Activated CD8-positive, alpha-beta T cell treated with anti-CD3 and anti-CD28 coated beads for 36 hours (primary cell): Measurements from ENCODE around the gene NPFFR1. TPM values are rescaled to one million over a fixed set of nuclear protein-coding genes. Genes with fewer than 3 reads are reported as not detected.

Source experiments
- ATAC-seq: fragments of 200-7000 bp; cut with Tn5 transposase; one replicate; pipeline ENCODE4 v1.10.0; 2021; ENCODE audit warnings: mild to moderate bottlenecking, moderate library complexity
- CTCF ChIA-PET: fragments of 350-600 bp; sonication (Branson Sonifier 250); formaldehyde crosslinking; loops from one replicate; lab custom pipeline; 2021; ENCODE audit warnings: antibody characterized with exemption; lab: Charles Lee
- POLR2A ChIA-PET: fragments of 350-600 bp; sonication (Branson Sonifier 250); formaldehyde crosslinking; loops from one replicate; lab custom pipeline; 2021; ENCODE audit warnings: antibody characterized with exemption; lab: Charles Lee
- DNase-seq: peaks from one replicate; pipeline ENCODE4 v3.0.0-alpha.2; 2020
- H3K27ac Mint-ChIP-seq: one replicate; pipeline ENCODE4 v1.8.0; 2021; ENCODE audit warnings: mild to moderate bottlenecking, mixed read lengths
- H3K27me3 Mint-ChIP-seq: one replicate; pipeline ENCODE4 v1.8.0; 2021; ENCODE audit warnings: mixed read lengths
- H3K36me3 Mint-ChIP-seq: one replicate; pipeline ENCODE4 v1.8.0; 2021; ENCODE audit warnings: low read depth, mixed read lengths
- H3K4me1 Mint-ChIP-seq: one replicate; pipeline ENCODE4 v1.8.0; 2021; ENCODE audit warnings: low read depth, mixed read lengths
- H3K4me3 Mint-ChIP-seq: one replicate; pipeline ENCODE4 v1.8.0; 2021; ENCODE audit warnings: mild to moderate bottlenecking, moderate library complexity, mixed read lengths
- H3K9me3 Mint-ChIP-seq: one replicate; pipeline ENCODE4 v1.8.0; 2021; ENCODE audit warnings: mixed read lengths
- CTCF ChIP-seq: fragments of 200-600 bp; IDR thresholded peaks from one replicate; pipeline ENCODE4 v1.8.0; 2022; ENCODE audit warnings: antibody characterized with exemption, mild to moderate bottlenecking
- intact Hi-C: fragments of 100-400 bp; cut with micrococcal nuclease; formaldehyde crosslinking; loops from one replicate; pipeline ENCODE4 v1.10.0; 2022
- total RNA-seq, 2 experiments: library from RNA; stranded (reverse); gene quantifications; one replicate each; pipeline ENCODE4 v1.2.3, GENCODE V29; 2021

NPFFR1 gene
- total RNA-seq, 2 experiments from 2014 or later: not detected

- Mint-ChIP-seq H3K9me3 (no peaks in the 10 kb centered on the region), H3K36me3 (no peaks in the 10 kb centered on the region), H3K27me3 (no peaks in the 10 kb centered on the region), H3K4me1 (no peaks in the 10 kb centered on the region), H3K27ac (no peak overlapping the region), H3K4me3 (no peak overlapping the region)
- ChIA-PET CTCF (interaction anchor here (1.0 to 1.2 kb wide), 2 partner anchors 31 to 61 kb away, joined by 3 to 4 read pairs; no protein-coding TSS in a partner anchor), POLR2A (no interaction called here)
- ATAC-seq (no peak), DNase-seq (no peak)
- no peak for TF ChIP-seq CTCF
- intact Hi-C loops: no loop called here
Observed at GRCh38 chr10:70303730-70304129, 19.9 kb upstream of the NPFFR1 start.

- DNase-seq (no peak), ATAC-seq (no peak)
- POLR2A ChIA-PET: no interaction called here
- CTCF ChIA-PET: interaction anchor here (1.2 to 1.5 kb wide), 2 partner anchors 29 to 81 kb away, joined by 4 read pairs; no protein-coding TSS in a partner anchor
- Mint-ChIP-seq H3K27me3 (no peaks in the 10 kb centered on the region), H3K27ac (no peak overlapping the region), H3K4me1 (no peaks in the 10 kb centered on the region), H3K36me3 (no peaks in the 10 kb centered on the region), H3K4me3 (no peak overlapping the region), H3K9me3 (no peaks in the 10 kb centered on the region)
- no peak for TF ChIP-seq CTCF
- intact Hi-C loops: no loop called here
Observed at GRCh38 chr10:70302292-70302691, 18.5 kb upstream of the NPFFR1 start.

- ATAC-seq (no peak), DNase-seq (no peak)
- no peaks in the 10 kb centered on the region for H3K4me1 Mint-ChIP-seq
- intact Hi-C loops: no loop called here
- no peak overlapping the region for H3K4me3 Mint-ChIP-seq
- no peak overlapping the region for H3K27ac Mint-ChIP-seq
- H3K36me3 Mint-ChIP-seq: no peaks in the 10 kb centered on the region
- H3K27me3 Mint-ChIP-seq: no peaks in the 10 kb centered on the region
- CTCF ChIA-PET: interaction anchor here (1.0 kb wide), 1 partner anchor 63 kb away, joined by 3 read pairs; no protein-coding TSS in a partner anchor
- POLR2A ChIA-PET: no interaction called here
- no peak for TF ChIP-seq CTCF
- H3K9me3 Mint-ChIP-seq: no peaks in the 10 kb centered on the region
Observed at GRCh38 chr10:70300908-70301597, 17.2 kb upstream of the NPFFR1 start.

GRCh38 chr10:70300461-70300860, 16.7 kb upstream of the NPFFR1 start:
- Mint-ChIP-seq H3K27ac (no peak overlapping the region), H3K4me3 (no peak overlapping the region), H3K4me1 (no peaks in the 10 kb centered on the region), H3K36me3 (no peaks in the 10 kb centered on the region), H3K27me3 (no peaks in the 10 kb centered on the region), H3K9me3 (no peaks in the 10 kb centered on the region)
- POLR2A ChIA-PET: no interaction called here
- DNase-seq (no peak), ATAC-seq (no peak)
- no peak for TF ChIP-seq CTCF
- intact Hi-C loops: no loop called here
- CTCF ChIA-PET: interaction anchor here (1.0 kb wide), 1 partner anchor 64 kb away, joined by 3 read pairs; no protein-coding TSS in a partner anchor

- intact Hi-C loops: no loop called here
- no peaks in the 10 kb centered on the region for H3K4me1 Mint-ChIP-seq
- no peaks in the 10 kb centered on the region for H3K9me3 Mint-ChIP-seq
- H3K36me3 Mint-ChIP-seq: no peaks in the 10 kb centered on the region
- ATAC-seq (no peak), DNase-seq (no peak)
- no peak overlapping the region for H3K27ac Mint-ChIP-seq
- CTCF ChIA-PET: interaction anchor here (1.0 kb wide), 1 partner anchor 65 kb away, joined by 3 read pairs; no protein-coding TSS in a partner anchor
- H3K27me3 Mint-ChIP-seq: no peaks in the 10 kb centered on the region
- POLR2A ChIA-PET: interaction anchor here (0.5 kb wide), 1 partner anchor 174 kb away, joined by 3 read pairs; no protein-coding TSS in a partner anchor
- no peak overlapping the region for H3K4me3 Mint-ChIP-seq
- no peak for TF ChIP-seq CTCF
Observed at GRCh38 chr10:70299876-70300275, 16.1 kb upstream of the NPFFR1 start.
